NCI-H1048 (cell line): ENCODE results near the gene ENDOU.

Experiments
- DNase-seq: peaks from one replicate; lab custom pipeline; 2025; lab: John Stamatoyannopoulos, UW

Gene ENDOU

DNA sequence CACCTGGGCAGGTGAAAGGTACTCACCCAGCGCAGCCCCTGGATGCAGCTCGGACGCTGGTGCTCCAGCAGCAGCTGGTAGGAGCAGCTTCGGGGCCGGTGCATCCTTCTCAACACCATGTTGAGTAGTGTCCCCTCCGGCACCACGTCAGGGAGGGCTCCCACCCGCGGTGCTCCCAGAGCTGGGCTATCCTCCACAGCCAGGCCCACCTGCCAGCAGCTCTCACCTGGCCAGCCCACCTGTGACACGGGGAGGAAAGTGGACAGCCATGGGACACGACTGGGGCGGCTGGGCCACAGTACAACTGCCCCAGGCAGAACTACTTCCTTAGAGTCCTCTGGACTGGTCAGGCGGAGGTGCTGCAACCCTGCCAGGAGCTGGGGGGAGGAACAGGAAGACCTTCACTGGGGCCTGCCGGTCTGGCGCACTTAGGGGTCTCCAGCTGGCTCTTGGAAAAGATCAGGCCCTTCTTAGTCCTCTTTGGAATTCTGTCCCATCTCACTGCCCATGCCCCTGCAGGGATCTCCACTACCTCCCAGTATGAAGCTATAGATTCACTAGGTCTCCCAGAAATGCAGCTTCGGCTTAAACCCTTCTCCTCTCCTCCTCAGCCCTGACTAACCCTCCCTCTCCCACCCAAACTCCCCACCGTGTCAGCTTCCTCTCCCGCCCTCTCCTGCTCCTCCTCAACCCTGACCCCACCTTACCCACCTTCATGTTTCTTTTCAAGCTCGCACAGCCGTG is 32.7 kb upstream of the ENDOU start:
- no peak for DNase-seq

DNA sequence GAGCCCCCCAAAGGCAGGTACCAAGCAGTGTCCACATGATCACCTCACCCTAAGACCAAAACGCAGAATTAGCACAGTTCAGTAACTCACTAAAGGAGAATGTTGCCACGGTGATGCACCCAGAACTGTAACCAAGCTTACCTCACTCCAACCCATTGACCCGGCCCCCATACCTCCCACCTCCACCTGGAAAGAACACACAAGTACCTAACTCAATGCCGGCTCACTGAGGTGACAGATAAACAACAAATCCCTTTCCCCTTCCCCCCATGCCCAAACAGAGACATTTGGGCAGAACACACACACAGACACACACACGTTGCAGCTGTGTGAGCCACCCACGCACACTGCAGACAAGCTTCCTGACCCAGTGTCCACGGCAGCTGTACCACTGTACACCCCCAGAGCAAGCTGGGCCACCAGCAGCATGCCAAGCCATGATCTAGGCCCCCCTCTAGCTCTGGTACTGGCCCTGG is 32.1 kb upstream of the ENDOU start:
- no peak for DNase-seq

DNA sequence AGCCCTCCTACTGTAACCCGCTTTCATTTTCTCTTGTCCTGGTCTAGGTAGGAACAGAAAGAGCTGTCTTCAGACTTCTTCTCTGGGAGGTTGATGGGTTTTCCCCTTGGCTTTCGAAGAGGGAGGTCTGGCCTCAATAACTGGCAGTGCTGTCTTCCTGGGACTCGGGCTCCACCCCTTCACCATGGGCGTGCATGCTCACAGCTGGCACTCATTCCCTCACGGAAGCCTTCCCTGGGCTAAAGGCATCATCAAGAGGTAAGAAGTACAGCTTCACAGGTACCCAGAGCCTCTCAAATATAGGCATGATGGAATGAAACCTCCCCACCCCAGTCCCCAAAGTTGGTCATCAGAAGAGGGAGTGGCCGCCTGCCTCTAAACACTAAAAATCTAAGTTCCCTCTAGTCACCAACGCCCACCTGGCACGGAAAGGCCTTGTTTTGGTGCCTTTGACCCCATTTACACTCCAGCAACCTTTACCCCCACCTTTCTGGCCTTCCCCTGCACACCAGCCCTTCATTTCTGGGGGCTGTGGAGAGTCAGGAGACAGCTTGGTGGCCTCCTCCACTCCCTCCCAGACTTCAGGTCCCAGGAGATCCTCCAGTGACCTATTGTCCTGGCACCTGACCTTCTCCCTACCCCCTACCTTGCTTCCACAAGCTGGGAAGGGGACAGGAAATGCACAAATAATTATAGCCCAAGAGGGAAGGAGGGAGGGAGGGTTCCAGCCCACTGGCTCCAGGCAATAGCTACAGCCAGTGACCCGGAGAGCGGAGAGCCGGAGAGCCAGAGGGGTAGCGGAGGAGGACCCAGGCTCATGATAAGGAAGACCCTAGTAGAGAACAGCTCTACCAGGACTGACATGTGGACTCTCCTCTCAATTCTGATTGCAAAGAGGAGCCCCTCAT is 30.6 kb upstream of the ENDOU start:
- DNase-seq: no peak

DNA sequence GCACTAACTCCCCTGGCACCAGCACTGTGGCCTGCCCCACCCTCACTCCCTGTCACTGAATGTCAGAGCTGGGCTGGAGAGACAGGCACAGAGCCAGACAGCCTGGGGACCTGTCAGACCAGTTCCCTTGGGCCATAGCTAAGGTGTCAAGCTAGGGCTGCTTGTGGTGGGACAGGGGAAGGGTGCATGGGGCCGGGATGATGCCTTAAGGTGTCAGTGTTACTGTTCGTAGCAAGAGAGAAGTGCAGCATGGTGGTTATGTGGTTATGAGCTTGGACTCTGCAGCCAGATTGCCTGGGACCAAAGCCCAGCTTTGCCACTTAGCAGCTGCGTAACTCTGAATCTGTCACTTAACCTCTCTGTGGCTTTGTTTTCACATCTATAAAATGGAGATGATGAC is 29.6 kb upstream of the ENDOU start:
- DNase-seq: no peak

DNA sequence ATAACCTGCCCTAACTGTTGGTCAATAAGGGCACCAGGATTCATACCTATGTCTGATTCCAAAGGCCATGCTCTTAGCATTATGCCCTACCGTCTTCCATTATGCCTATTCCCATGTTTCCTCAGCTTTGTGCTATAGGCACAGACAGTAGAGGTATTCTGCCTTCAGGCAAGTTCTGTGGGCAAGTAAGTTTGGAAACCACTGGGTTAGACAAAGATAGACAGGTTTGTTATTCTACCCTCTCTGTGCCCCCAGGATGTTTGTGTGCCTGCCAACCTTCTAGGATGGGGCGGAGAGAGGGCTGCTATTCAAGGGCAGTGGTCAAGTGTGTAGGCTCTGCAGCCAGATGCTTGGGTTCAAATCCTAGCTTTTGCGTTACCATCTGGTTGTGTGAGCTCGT is 28.8 kb upstream of the ENDOU start:
- DNase-seq: no peak

DNA sequence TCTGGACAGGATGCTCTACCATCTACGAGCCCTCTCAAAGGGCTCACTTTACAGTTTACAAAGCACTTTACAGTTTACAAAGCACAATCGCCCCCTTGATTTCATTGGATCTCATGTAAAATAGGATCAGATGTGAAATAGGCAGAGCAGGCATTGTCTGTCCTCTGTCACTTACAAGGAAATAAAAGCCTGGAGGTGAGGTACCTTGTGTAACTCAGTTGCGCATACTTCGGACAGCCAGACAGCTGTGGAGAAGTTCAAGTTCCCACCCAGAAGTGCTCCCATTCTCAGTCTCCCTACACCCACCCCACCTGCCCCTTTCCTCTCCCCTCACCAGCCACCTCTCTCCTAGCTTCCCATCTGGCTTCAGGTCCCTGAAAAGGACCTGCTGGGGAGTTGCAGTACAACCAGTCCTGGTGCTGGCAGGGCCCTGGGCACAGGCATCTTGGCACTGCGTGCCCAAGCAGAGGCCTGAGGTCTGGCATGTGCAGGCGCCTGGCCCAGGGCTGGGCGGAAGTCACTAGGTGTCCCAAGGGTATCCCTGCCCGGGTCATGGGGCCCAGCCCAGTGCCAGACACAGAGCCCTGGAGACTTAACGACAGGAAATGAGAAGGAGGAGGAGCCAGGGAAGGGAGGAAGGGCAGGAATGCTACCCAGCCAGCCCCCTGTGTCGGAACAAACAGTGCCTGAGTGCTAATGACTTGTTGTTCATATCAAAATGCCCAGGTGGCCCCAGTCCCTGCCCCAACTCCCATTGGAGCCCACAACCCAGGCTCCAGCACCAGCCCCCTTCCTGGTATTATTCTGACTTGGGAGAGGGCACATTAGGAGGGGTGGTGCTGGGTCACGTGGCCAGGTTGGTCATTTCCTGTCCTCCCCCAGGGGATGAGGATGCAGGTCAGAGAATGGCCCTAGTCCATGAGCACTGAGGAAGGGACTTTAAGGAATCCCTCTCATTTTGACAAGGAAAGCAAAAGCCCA is 28.0 kb upstream of the ENDOU start:
- DNase-seq: no peak

DNA sequence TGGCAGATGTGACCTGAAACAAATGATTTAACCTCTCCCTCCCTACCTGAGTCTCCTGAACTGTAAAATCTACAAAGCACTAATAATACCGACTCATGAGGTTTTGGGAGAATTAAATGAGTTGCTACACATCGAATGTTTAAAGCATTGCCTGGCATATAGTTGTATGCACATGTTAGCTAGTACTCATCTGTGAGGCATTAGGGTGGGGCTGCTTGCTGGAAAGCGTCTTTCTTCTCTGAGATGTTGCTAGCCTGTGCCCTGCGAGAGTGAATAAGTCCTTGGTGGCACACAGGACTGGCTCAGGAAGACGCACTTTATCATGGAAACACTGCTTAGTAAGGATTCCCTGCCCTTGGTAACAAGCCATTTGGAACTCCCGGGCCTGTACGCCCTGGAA is 27.3 kb upstream of the ENDOU start:
- no peak for DNase-seq

DNA sequence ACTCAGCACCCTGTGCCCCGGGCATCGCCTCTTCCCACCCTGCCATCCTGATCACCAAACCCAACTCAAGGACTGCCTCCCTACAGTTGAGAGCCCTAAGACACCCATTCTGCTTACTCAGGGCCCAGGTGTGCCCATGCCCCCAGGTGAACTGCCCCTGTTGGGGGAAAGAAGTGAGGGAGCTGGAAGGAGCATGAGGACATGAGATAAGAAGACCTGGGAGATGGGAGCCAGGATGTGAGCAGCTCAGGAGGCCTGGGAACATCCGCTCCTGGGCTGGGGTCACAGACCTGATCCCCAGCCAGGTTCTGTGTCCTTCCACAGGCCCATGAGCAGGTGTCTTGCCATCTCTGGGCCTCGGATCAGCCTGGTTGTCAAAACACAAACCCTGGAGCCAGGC is 26.8 kb upstream of the ENDOU start:
- DNase-seq: no peak

DNA sequence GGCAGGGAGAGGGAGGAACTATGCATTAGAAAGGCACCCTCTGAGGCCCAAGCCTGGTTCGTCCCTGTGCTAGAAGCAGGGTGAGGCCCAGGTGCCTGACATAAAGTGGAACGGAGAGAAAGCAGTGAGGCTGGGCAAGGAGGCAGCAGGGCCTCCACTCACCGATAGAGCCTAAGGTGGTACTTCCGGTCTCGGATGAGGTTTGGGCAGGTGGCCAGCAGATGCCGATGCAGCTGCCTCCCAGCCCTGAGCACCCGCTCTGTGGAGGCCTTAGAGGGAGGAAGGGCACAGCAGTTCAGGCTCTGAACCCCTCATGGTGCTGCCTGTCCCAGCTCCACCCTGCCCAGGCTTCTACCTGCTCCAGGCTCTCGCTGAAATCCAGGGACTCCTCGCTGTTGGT is 26.3 kb upstream of the ENDOU start:
- DNase-seq: no peak

DNA sequence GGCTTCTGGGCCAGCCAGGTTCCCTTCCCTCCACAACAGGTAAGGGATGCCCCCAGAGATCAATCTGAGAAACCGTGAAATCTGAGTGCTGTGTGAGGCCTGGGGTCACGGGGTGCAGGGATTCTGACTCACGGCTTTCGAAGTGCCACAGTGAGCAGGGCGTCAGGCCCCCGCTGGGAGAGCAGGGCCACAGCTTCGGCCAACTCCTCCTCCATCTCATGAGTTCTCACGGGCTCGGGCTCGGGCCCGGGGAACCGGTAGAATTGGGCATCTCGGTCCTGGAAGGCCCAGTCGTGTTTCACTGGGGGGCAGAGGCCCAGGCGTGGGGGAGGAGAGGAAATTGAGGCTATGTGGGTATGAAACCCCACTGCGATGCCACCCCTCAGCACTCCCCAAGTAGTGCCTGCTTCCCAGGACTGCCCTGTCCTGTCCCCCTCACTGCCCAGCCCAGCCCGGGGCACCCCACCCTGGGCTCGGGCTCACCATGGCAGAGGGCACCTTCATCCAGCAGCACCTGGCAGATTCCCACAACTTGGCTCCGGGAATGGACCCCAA is 25.7 kb upstream of the ENDOU start:
- DNase-seq: no peak

DNA sequence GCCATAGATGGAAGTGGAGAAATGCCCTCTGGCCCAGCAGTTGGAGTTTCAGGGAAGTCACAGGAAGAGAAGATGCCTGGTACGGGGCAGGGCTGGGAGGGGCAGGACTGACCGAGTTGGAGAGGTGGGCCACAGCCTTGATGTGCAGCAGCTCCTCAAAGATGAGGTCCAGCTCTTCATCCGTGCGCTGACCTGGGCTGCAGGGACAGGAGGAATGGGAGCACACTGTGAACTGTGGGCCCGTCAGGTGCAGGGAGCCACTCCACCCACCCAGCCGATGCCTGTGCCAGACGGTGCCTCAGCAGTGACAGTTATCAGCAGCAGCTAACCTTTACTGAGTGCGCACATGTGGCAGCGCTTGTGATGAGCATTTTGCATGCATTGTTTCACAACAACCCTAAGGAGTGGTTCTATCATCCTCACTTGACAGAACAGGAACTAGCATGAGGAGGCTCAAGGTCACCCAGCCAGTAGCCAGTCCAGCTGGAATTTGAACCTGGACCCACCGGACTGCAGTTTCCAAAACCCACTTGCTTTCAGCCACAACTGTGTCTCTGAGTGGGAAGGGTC is 25.0 kb upstream of the ENDOU start:
- no peak for DNase-seq

DNA sequence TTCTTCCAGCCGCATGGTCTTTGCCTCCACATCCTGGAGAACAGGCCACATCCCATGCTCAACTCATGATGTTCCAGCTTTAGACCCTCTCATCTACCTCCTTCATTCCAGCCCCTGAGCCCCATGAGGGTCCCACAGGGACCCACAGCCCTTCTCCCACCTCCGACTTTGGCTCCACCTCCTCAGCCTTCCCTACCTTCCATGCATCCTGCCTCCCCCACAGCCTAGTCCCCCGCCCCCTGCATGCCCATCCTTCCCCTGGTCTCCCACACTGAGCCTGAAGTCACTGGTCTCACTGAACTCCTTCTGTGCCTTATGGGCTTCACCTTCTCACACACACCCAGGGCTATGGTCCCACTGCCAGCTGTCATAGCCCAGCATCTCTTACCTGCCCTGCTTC is 23.6 kb upstream of the ENDOU start:
- DNase-seq: no peak

DNA sequence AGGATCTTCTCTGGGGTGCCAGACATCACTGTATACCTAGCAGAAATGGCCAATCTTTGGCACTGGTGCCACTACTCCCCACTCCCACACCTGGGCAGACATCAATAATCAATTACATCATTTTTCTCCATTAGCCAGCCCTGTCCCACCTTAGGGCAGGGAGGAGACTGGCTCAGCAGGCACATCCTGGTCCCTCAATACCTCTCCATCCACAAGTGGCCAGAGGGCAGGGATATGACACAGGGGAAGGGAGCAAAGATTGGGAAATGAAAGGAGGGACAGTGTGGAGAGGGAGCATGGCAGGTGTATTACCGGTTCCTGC is 23.2 kb upstream of the ENDOU start:
- no peak for DNase-seq

DNA sequence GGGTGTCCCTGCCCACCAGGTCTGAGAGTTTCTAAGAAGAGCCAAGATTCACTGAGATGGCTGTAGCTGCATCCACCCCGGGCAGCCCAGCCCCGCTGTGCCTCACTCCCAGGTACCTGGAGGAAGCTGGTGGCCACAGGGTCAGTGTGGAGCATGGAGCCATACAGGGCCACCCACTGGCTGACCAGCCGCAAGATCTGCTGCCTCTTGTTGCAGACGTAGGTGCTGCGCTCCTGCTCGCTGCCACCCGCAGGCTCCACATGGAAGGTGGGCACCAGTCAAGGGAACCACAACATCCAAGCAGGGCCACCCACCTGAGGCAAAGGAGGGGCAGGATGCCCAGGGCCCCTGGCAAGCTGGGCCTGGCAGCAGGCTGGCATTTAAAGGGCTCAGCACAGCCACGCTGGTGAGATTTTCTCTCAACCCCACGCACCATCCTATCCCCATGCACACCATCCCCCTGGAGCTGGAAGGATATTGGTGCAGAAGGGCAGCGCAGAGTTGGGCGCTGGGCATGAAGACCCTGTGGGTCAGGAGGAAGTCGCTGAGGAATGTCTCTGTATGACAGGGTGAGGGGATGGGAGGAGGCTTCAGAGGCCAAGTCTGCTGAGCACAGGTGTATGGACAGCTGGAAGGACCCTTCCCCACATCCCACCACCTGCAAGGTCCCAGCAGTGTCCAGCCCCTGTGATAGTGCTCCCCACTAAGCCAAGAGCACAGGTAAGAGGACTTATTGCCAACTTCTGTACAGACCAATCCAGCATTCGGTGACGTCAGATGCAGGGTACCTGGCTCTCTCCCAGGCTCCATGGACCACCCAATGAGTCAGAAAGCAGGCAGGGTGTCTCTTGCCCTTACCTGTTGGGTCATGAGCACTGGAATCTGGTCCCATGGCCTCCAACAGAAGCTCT is 22.6 kb upstream of the ENDOU start:
- DNase-seq: no peak

DNA sequence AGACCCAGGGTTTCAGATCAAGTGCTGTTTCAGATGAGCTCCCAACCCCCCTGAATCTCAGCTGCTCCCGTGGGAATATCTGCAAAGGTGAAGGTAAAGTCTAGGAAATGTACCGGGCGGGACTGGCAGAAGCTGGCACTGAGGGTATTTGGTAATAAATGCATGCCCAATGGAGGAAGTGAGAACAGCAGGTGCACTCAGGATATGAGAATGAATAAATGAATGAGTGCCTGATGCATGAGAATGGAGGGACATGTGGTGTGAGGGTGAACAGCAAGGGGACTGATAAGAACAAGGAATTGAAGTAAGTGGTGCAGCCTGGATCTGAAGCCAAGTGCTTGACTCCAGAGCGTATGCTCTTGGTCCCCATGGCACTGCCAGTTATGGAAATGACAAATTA is 21.8 kb upstream of the ENDOU start:
- no peak for DNase-seq

DNA sequence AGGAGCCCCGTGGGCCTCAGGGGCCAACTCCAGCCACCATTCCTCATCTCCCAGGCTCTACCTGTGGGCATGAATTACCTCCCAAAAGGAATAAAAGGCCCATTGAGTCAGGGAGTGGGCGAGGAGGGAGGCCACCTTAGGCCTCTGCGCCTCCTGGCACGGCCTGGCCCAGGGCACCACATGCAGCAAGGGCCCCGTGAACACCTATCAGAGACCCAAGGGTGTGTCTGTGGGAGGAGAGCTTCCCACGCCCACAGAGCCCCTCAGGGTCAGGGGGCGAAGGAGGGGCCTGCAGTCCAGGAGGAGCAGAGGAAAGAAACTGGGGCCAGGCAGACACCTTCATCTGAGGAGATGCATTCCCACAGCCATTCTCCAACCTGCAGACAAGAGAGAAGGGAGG is 21.2 kb upstream of the ENDOU start:
- no peak for DNase-seq

DNA sequence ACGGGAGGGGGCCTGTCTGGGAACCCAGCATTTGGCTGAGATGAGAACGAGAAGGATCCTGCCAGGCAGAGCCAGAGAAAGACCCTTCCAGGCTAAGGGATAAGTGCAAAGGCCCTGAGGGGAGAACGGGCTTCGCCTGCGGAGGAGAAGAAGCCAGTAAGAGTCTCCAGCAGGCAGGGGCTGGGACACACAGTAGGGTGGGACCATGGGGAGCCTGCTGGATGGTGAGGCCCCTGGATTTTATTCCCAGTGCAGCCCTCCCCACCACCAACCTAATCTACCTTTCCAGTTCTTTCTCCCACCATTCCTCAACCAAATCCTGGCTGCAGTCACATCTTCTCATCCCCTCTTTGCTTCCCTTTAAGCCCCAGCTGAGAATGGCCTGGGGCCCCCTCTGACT is 20.8 kb upstream of the ENDOU start:
- no peak for DNase-seq

DNA sequence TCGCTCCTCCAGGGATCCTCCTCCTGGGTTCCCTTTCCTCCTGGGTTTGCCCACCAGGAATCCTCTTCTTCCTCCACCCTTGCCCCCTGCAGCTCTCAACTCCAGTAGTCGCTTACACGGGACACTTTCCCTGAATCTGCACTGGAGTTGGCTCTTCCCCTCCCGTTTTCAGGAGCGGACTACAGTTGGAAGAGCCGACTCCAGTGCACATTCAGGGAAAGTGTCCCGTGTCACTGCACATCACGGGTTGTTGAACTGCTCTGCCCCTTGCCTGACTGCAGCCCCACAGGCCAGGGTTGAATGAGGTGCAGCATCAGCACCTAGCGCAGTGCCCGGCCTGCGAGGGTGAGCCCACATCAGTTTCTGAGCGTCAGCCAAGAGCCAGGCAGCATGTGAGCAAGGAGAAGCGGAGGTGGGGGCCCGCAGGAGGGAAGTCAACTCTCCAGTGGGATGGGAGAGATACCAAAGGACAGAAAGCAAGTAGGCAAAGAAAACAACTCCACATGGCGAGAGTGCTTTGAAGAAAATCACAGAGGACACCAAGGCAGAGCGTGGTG is 20.3 kb upstream of the ENDOU start:
- no peak for DNase-seq

DNA sequence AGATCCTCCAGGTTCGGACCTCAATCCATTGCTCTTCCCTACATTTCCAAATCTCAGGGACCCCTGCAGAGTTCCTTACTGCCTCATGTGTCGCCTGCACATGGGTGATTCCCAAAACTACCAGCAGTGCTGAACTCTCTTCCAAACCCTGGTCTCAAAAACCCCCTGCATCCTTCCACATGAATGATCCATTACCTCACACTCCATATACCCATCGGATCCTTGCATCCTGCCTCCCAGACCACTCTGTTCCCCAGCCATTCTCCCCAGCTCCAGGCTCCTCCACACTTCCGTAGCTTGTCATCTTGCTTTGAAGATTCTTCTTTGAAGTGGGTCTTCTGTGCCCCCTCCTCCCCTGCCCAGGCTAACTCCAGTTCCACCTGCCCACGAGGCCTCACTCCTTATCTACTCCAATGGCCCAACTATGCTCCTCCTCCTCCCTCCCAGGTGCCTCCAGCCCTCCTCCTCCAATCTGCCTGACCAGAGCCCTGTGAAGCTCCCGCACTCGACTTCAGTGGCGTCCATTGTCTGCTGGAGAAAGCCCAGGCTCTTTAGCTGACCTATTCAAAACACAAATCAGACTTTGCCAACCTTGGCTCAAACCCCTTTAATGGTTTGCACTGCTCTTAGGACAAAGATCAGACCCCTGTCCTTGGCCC is 19.6 kb upstream of the ENDOU start:
- no peak for DNase-seq
